Measurements from ENCODE around the gene CHTF18. TPM values are rescaled to one million over a fixed set of nuclear protein-coding genes. Genes with fewer than 3 reads are reported as not detected.
"Not testable (repeated sequence)": the region's sequence is repeated elsewhere in the genome, so short reads cannot be mapped to it uniquely, and the experiment has no call there.

The CHTF18 gene
- total RNA-seq, 1 donor = 8.8 TPM

GRCh38 chr16:830871-831570, 42.6 kb downstream of the CHTF18 start:
- Histone ChIP-seq H3K9me3 (ENCODE audit: low read depth, low read length) (no peaks in the 10 kb centered on the region), H3K27me3 (ENCODE audit: insufficient read depth, low read length) (no peaks in the 10 kb centered on the region), H3K4me3 (ENCODE audit: low read length) (no peak overlapping the region), H3K4me1 (ENCODE audit: insufficient read depth, low read length) (no peaks in the 10 kb centered on the region)

- Histone ChIP-seq H3K4me1 (ENCODE audit: insufficient read depth, low read length) (no peaks in the 10 kb centered on the region), H3K27me3 (ENCODE audit: insufficient read depth, low read length) (no peaks in the 10 kb centered on the region), H3K4me3 (ENCODE audit: low read length) (no peak overlapping the region), H3K9me3 (ENCODE audit: low read depth, low read length) (no peaks in the 10 kb centered on the region)
These were observed 43.4 kb downstream of the CHTF18 start for GRCh38 chr16:831571-832413.

- H3K9me3 ChIP-seq (ENCODE audit: low read depth, low read length) = no peaks in the 10 kb centered on the region
- no peak overlapping the region for H3K4me3 ChIP-seq (ENCODE audit: low read length)
- H3K27me3 ChIP-seq (ENCODE audit: insufficient read depth, low read length) = no peaks in the 10 kb centered on the region
- H3K4me1 ChIP-seq (ENCODE audit: insufficient read depth, low read length) = no peaks in the 10 kb centered on the region
These were observed 44.4 kb downstream of the CHTF18 start for GRCh38 chr16:832652-833336.

GRCh38 chr16:833411-833810, 45.0 kb downstream of the CHTF18 start:
- no peaks in the 10 kb centered on the region for H3K27me3 ChIP-seq (ENCODE audit: insufficient read depth, low read length)
- H3K4me3 ChIP-seq (ENCODE audit: low read length) = no peak overlapping the region
- H3K9me3 ChIP-seq (ENCODE audit: low read depth, low read length) = no peaks in the 10 kb centered on the region
- H3K4me1 ChIP-seq (ENCODE audit: insufficient read depth, low read length) = no peaks in the 10 kb centered on the region

GRCh38 chr16:835373-835772, 47.0 kb downstream of the CHTF18 start:
- H3K27me3 ChIP-seq (ENCODE audit: insufficient read depth, low read length) = no peaks in the 10 kb centered on the region

GRCh38 chr16:836221-836620, 47.8 kb downstream of the CHTF18 start:
- Histone ChIP-seq H3K4me1 (ENCODE audit: insufficient read depth, low read length) (no peaks in the 10 kb centered on the region), H3K4me3 (ENCODE audit: low read length) (no peak overlapping the region), H3K27me3 (ENCODE audit: insufficient read depth, low read length) (no peaks in the 10 kb centered on the region), H3K9me3 (ENCODE audit: low read depth, low read length) (no peaks in the 10 kb centered on the region)

More at GRCh38 chr16:835373-835772, 47.0 kb downstream of the CHTF18 start:
- H3K4me1 ChIP-seq (ENCODE audit: insufficient read depth, low read length) = no peaks in the 10 kb centered on the region
- H3K9me3 ChIP-seq (ENCODE audit: low read depth, low read length) = no peaks in the 10 kb centered on the region
- no peak overlapping the region for H3K4me3 ChIP-seq (ENCODE audit: low read length)

GRCh38 chr16:836822-837221, 48.4 kb downstream of the CHTF18 start:
- H3K4me3 ChIP-seq (ENCODE audit: low read length); H3K4me1 ChIP-seq (ENCODE audit: insufficient read depth, low read length); H3K9me3 ChIP-seq (ENCODE audit: low read depth, low read length); H3K27me3 ChIP-seq (ENCODE audit: insufficient read depth, low read length): not testable (repeated sequence)

GRCh38 chr16:838741-839140, 50.3 kb downstream of the CHTF18 start:
- Histone ChIP-seq H3K4me3 (ENCODE audit: low read length) (no peak overlapping the region), H3K4me1 (ENCODE audit: insufficient read depth, low read length) (no peaks in the 10 kb centered on the region), H3K27me3 (ENCODE audit: insufficient read depth, low read length) (no peaks in the 10 kb centered on the region), H3K9me3 (ENCODE audit: low read depth, low read length) (no peaks in the 10 kb centered on the region)

GRCh38 chr16:839643-840408, 51.4 kb downstream of the CHTF18 start:
- H3K4me3 ChIP-seq (ENCODE audit: low read length) = no peak overlapping the region
- no peaks in the 10 kb centered on the region for H3K9me3 ChIP-seq (ENCODE audit: low read depth, low read length)
- no peaks in the 10 kb centered on the region for H3K4me1 ChIP-seq (ENCODE audit: insufficient read depth, low read length)
- no peaks in the 10 kb centered on the region for H3K27me3 ChIP-seq (ENCODE audit: insufficient read depth, low read length)

- H3K27me3 ChIP-seq (ENCODE audit: insufficient read depth, low read length) = no peaks in the 10 kb centered on the region
- H3K4me1 ChIP-seq (ENCODE audit: insufficient read depth, low read length) = no peaks in the 10 kb centered on the region
- H3K4me3 ChIP-seq (ENCODE audit: low read length) = no peak overlapping the region
- no peaks in the 10 kb centered on the region for H3K9me3 ChIP-seq (ENCODE audit: low read depth, low read length)
These were observed 52.4 kb downstream of the CHTF18 start for GRCh38 chr16:840561-841454.

GRCh38 chr16:841455-842060, 53.1 kb downstream of the CHTF18 start:
- H3K4me1 ChIP-seq (ENCODE audit: insufficient read depth, low read length) = no peaks in the 10 kb centered on the region
- H3K4me3 ChIP-seq (ENCODE audit: low read length) = no peak overlapping the region
- H3K27me3 ChIP-seq (ENCODE audit: insufficient read depth, low read length) = no peaks in the 10 kb centered on the region
- no peaks in the 10 kb centered on the region for H3K9me3 ChIP-seq (ENCODE audit: low read depth, low read length)

GRCh38 chr16:842061-842476, 53.6 kb downstream of the CHTF18 start:
- H3K27me3 ChIP-seq (ENCODE audit: insufficient read depth, low read length) = no peaks in the 10 kb centered on the region
- no peak overlapping the region for H3K4me3 ChIP-seq (ENCODE audit: low read length)
- H3K9me3 ChIP-seq (ENCODE audit: low read depth, low read length) = no peaks in the 10 kb centered on the region
- no peaks in the 10 kb centered on the region for H3K4me1 ChIP-seq (ENCODE audit: insufficient read depth, low read length)

GRCh38 chr16:842711-843560, 54.5 kb downstream of the CHTF18 start:
- Histone ChIP-seq H3K4me1 (ENCODE audit: insufficient read depth, low read length) (no peaks in the 10 kb centered on the region), H3K27me3 (ENCODE audit: insufficient read depth, low read length) (no peaks in the 10 kb centered on the region), H3K4me3 (ENCODE audit: low read length) (no peak overlapping the region), H3K9me3 (ENCODE audit: low read depth, low read length) (no peaks in the 10 kb centered on the region)

Measured in mononuclear cell (primary cell).